Activated CD8-positive, alpha-beta T cell treated with anti-CD3 and anti-CD28 coated beads, Interleukin-2, amount 10 ng/mL, durations not matched to agents 7 days and 5 days (primary cell): Measurements from ENCODE around the gene PITPNM3. TPM values are rescaled to one million over a fixed set of nuclear protein-coding genes. Genes with fewer than 3 reads are reported as not detected.
A peak's percentile ranks its signal among the peaks of the same experiment; 100 is the strongest.

Experiments
- ATAC-seq: fragments of 150-1000 bp; cut with Tn5 transposase; one replicate; pipeline ENCODE4 v1.10.0; 2021; ENCODE audit warnings: moderate library complexity
- CTCF ChIA-PET: fragments of 350-600 bp; sonication (Branson Sonifier 250); formaldehyde crosslinking; loops from one replicate; lab custom pipeline; 2021; ENCODE audit warnings: antibody characterized with exemption; lab: Charles Lee
- POLR2A ChIA-PET: fragments of 350-600 bp; sonication (Branson Sonifier 250); formaldehyde crosslinking; loops from one replicate; lab custom pipeline; 2021; ENCODE audit warnings: antibody characterized with exemption; lab: Charles Lee
- DNase-seq: peaks from one replicate; pipeline ENCODE4 v3.0.0-alpha.2; 2020
- H3K27ac Mint-ChIP-seq: one replicate; pipeline ENCODE4 v1.8.0; 2021; ENCODE audit warnings: mild to moderate bottlenecking, mixed read lengths
- H3K27me3 Mint-ChIP-seq: one replicate; pipeline ENCODE4 v1.8.0; 2021; ENCODE audit warnings: low read depth, mixed read lengths
- H3K36me3 Mint-ChIP-seq: one replicate; pipeline ENCODE4 v1.8.0; 2021; ENCODE audit warnings: low read depth, mixed read lengths
- H3K4me1 Mint-ChIP-seq: one replicate; pipeline ENCODE4 v1.8.0; 2021; ENCODE audit warnings: low read depth, mixed read lengths
- H3K4me3 Mint-ChIP-seq: one replicate; pipeline ENCODE4 v1.8.0; 2021; ENCODE audit warnings: mild to moderate bottlenecking, mixed read lengths
- H3K9me3 Mint-ChIP-seq: one replicate; pipeline ENCODE4 v1.8.0; 2022; ENCODE audit warnings: mixed read lengths; ENCODE audit not compliant: insufficient read depth
- total RNA-seq, 2 experiments: library from RNA; stranded (reverse); gene quantifications; one replicate each; pipeline ENCODE4 v1.2.3, GENCODE V29; 2021

Gene PITPNM3
- total RNA-seq, 2 experiments from 2014 or later, result 0.68 to 0.71 TPM

- no peak for DNase-seq
- no peaks in the 10 kb centered on the region for H3K9me3 Mint-ChIP-seq
- peaks cover 39% of the 10 kb centered on the region for H3K27me3 Mint-ChIP-seq
- no peak for ATAC-seq
- ChIA-PET POLR2A (no interaction called here), CTCF (interaction anchor here (0.7 to 1.1 kb wide), 2 partner anchors 10 to 89 kb away, joined by 3 read pairs; no protein-coding TSS in a partner anchor)
- no peak overlapping the region for H3K27ac Mint-ChIP-seq
- peaks cover 7% of the 10 kb centered on the region for H3K4me1 Mint-ChIP-seq
- H3K36me3 Mint-ChIP-seq, result no peaks in the 10 kb centered on the region
- no peak overlapping the region for H3K4me3 Mint-ChIP-seq
These were observed 2.8 kb upstream of the PITPNM3 start for GRCh38 chr17:6558932-6559752.

- Mint-ChIP-seq H3K27ac (no peak overlapping the region), H3K4me1 (peaks cover 7% of the 10 kb centered on the region), H3K27me3 (peaks cover 46% of the 10 kb centered on the region), H3K36me3 (no peaks in the 10 kb centered on the region), H3K4me3 (no peak overlapping the region), H3K9me3 (no peaks in the 10 kb centered on the region)
- ATAC-seq (no peak), DNase-seq (no peak)
- CTCF ChIA-PET, result interaction anchor here (0.6 kb wide), 1 partner anchor 1738 kb away, joined by 4 read pairs; no protein-coding TSS in a partner anchor
- POLR2A ChIA-PET, result no interaction called here
These were observed 1.9 kb upstream of the PITPNM3 start for GRCh38 chr17:6558276-6558675.

DNA sequence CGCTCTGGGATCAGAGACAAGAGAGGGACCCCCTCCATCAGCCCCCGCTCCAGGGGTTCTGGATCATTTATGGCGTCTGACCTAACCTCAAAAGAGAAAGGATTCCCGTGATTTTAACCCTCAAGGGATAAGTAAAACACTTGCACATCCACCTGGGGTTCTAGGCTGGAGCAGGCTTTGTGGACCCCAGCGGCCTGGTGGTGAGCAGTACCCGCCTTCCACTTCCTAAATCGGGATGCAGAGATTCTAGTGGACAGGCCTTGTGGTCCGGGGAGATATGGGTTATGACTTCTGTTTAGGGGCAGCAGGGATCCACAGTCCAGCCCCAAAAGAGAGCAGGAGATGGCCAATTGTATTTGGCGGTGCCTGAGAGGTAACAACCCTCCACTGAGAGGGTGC, 684 bp upstream of the PITPNM3 start:
- ChIA-PET CTCF (no interaction called here), POLR2A (no interaction called here)
- peaks cover 51% of the 10 kb centered on the region for H3K27me3 Mint-ChIP-seq
- H3K27ac Mint-ChIP-seq, result no peak overlapping the region
- peaks cover 7% of the 10 kb centered on the region for H3K4me1 Mint-ChIP-seq
- no peak overlapping the region for H3K4me3 Mint-ChIP-seq
- no peaks in the 10 kb centered on the region for H3K36me3 Mint-ChIP-seq
- ATAC-seq (no peak), DNase-seq (no peak)
- no peaks in the 10 kb centered on the region for H3K9me3 Mint-ChIP-seq

DNA sequence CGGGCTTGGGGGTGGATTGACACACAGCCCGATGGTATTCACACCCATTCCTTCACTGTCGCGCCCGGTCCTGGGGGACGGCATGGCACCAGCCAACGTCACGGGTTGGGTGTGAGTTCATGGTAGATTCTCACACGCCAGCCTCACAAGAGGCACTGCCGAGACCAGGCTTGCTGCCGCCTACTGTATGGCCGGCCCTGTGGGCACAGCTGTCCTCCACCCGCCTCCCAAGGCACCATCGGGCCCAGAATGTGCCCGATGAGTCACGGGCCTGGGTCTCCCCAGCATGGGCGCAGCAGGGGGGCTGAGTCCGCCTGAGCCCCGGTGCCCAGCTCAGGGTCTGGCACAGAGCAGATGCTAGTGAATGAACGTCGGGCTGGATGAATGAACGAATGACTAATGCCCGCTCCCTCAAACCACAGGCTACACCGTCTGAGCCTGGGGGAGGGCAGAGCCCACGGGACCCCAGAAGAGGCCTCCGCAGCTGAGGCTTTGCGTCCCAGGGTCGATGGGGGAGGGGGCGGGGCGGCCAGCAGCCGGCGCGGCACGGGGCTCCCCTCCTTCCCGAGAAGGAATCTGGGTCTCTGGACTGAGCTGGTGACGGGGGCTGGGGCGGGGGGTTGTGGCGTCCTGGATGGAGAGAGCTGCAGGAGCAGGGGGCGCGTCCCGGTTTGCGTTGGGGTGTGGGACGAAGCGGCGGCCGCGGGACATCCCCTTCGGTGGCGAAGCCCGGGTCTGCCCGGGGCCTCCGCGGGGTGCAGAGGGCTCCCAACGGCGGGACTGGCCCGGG, 829 bp downstream of the PITPNM3 start:
- CTCF ChIA-PET, result no interaction called here
- no peaks in the 10 kb centered on the region for H3K36me3 Mint-ChIP-seq
- peaks cover 7% of the 10 kb centered on the region for H3K4me1 Mint-ChIP-seq
- ATAC-seq, result peak; percentile 33
- H3K27ac Mint-ChIP-seq, result no peak overlapping the region
- H3K27me3 Mint-ChIP-seq, result peaks cover 51% of the 10 kb centered on the region
- H3K4me3 Mint-ChIP-seq, result no peak overlapping the region
- H3K9me3 Mint-ChIP-seq, result no peaks in the 10 kb centered on the region
- no peak for DNase-seq
- POLR2A ChIA-PET, result no interaction called here

GRCh38 chr17:6554871-6555330, 1.5 kb downstream of the PITPNM3 start:
- Mint-ChIP-seq H3K27me3 (peaks cover 48% of the 10 kb centered on the region), H3K27ac (no peak overlapping the region)

DNA sequence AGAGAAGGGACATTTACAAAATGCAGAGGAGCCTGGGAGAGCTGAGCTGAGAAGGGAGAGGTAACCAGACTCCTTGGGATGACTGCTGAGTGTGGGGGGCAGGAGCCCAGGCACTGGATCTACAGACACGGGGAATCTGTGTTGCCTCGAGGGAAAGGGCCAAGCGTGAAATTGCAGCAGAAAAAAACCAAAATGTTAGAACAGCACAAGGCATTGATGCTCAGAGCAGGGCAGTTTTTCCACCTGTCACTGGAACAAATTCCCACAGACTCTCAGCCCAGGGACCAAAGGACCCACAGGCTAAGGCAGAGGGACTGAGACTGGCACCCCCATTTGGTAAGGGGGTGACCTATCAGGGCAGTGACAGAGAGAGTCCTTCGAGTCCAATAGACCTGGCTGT, 2.0 kb downstream of the PITPNM3 start:
- H3K9me3 Mint-ChIP-seq, result no peaks in the 10 kb centered on the region
- H3K27me3 Mint-ChIP-seq, result peaks cover 48% of the 10 kb centered on the region
- no peaks in the 10 kb centered on the region for H3K36me3 Mint-ChIP-seq
- no peak overlapping the region for H3K4me3 Mint-ChIP-seq
- ChIA-PET CTCF (no interaction called here), POLR2A (no interaction called here)
- no peak for DNase-seq
- ATAC-seq, result no peak
- peaks cover 8% of the 10 kb centered on the region for H3K4me1 Mint-ChIP-seq
- H3K27ac Mint-ChIP-seq, result no peak overlapping the region

More at GRCh38 chr17:6554871-6555330, 1.5 kb downstream of the PITPNM3 start:
- Mint-ChIP-seq H3K9me3 (no peaks in the 10 kb centered on the region), H3K4me1 (peaks cover 7% of the 10 kb centered on the region), H3K36me3 (no peaks in the 10 kb centered on the region), H3K4me3 (no peak overlapping the region)
- POLR2A ChIA-PET, result no interaction called here
- ATAC-seq (no peak), DNase-seq (no peak)
- CTCF ChIA-PET, result no interaction called here

DNA sequence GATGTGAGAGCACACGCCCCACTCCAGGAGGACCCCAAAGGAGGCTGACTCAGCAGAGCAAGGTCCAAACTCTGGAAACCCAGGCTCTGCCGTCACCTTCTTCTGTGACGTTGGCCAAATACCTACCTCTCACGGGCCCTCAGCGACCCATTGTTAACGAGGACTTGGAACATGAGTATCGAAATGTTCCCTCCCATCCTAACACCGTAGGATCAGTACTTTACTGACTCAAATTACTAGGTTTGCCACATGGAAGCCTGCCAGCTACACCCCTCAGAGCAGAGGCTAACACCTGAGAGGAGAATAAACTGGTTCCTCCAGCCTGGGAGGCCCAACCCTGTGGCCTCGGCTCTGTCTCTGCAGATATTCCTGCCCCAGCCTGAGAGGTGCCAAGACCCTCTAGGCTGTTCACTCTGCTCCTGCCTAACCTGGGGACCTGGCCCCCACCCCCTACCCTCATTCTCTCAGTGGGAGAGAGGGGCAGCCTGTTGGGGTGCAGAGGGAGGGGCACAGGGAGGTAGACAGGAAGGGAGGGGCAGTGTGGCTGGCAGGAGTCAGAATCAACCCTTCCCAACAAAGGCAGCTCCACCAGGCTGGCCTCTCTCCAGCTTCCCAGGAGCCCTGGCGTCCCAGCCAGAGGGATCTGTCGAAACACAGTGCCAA, 4.4 kb downstream of the PITPNM3 start:
- ChIA-PET POLR2A (no interaction called here), CTCF (no interaction called here)
- Mint-ChIP-seq H3K36me3 (no peaks in the 10 kb centered on the region), H3K27me3 (peaks cover 32% of the 10 kb centered on the region), H3K4me3 (no peak overlapping the region), H3K9me3 (no peaks in the 10 kb centered on the region), H3K4me1 (peaks cover 23% of the 10 kb centered on the region), H3K27ac (no peak overlapping the region)
- ATAC-seq (no peak), DNase-seq (no peak)

DNA sequence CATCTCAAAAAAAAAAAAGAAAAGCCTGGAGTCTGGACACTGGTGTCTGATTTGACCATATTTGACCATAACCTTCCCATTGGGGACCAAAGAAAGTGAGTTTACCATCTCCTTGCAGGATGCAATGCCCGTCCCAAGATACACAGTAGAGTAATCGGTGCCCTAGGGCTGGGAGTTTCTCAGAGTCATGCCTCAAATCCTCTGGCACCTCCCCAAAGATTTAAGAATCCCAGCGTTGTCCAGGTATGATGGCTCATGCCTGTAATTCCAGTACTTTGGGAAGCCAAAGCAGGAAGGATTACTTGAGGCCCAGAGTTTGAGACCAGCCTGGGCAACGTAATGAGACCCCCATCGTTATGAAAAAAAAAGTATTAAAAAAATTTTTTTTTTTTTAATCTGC, 5.0 kb downstream of the PITPNM3 start:
- Mint-ChIP-seq H3K36me3 (no peaks in the 10 kb centered on the region), H3K4me1 (peaks cover 24% of the 10 kb centered on the region), H3K27me3 (peaks cover 27% of the 10 kb centered on the region), H3K4me3 (no peak overlapping the region), H3K27ac (no peak overlapping the region), H3K9me3 (no peaks in the 10 kb centered on the region)
- DNase-seq, result no peak
- POLR2A ChIA-PET, result no interaction called here
- no peak for ATAC-seq
- CTCF ChIA-PET, result no interaction called here

DNA sequence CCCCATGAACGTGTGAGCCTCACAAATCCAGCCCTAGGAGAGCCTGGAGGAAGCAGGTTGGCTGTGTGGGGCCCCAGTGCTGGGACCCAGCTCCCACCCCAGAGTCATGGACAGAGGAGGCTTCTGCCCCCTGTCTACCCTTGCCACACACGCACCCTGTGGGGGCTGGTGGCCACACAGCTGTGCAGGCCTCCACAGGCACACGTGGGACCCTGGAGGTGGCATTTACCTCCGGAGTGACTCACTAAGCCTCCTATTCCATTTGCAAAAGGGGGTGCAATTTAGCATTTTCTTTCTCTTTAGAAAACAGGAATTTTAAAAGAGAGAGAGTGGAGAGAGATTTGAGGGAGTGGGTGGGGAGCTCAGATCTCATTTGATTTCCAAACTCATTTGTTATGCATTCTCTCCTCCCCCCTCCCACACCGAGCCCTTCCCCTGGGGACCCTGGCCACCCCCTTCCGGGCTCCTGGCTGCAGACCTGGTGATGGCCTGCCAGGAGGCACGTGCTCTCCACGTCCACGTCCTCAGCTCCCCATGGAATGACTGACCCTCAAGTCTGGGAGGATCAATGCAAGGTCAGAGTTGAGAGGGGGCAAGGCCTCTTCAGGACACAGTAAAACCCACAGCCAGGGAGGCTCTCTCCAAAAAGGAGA, 6.8 kb downstream of the PITPNM3 start:
- CTCF ChIA-PET, result interaction anchor here (0.9 to 1.4 kb wide), 2 partner anchors 10 to 28 kb away, joined by 3 read pairs; no protein-coding TSS in a partner anchor
- DNase-seq (no peak), ATAC-seq (no peak)
- POLR2A ChIA-PET, result interaction anchor here (1.3 kb wide), 1 partner anchor 90 kb away, joined by 3 read pairs; a partner anchor contains a TSS
- Mint-ChIP-seq H3K4me1 (peaks cover 21% of the 10 kb centered on the region), H3K27me3 (peaks cover 16% of the 10 kb centered on the region), H3K36me3 (no peaks in the 10 kb centered on the region), H3K9me3 (no peaks in the 10 kb centered on the region), H3K4me3 (no peak overlapping the region), H3K27ac (peak overlapping the region; percentile 79)

DNA sequence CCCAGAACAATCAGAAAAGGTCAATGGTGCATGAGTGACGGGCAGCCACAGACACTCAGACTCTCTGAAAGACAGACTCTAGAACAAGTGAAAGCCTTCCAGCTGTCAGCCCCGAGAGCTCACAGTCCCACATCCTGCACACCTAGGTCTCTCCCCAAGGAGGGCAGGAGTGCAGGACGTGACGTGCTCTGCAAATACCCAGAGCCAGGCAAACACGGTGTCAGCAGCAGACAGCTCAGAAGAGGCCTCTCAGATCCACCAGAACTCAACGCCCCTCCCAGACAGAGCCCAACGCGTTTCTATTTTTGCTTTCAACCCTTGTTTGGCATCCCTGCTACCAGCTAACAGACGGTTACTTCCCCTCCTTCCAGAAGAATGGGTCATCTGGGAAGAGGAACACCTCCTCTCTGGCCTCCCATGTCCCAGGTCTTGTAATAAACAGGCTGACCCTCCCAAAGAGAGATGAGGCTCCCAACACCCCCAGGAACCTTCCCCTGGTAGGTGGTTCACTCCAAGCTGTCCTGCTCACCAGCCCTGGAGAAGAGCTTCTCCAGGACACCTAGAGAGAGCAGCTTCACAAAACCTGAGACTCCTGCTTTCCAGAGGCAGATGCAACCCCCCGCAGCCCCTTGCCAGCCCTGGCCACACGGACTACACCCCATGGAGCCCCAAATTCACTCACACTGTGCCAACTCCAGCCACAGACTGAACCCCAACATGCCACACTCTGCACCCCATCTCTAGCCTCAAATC, 7.6 kb downstream of the PITPNM3 start:
- ATAC-seq, result peak; percentile 87

More for the DNA sequence above, 7.6 kb downstream of the PITPNM3 start:
- peaks cover 9% of the 10 kb centered on the region for H3K27me3 Mint-ChIP-seq
- no peaks in the 10 kb centered on the region for H3K36me3 Mint-ChIP-seq
- no peaks in the 10 kb centered on the region for H3K9me3 Mint-ChIP-seq
- peak overlapping the region; percentile 79 for H3K27ac Mint-ChIP-seq
- ChIA-PET POLR2A (interaction anchor here (1.1 to 1.3 kb wide), 2 partner anchors 27 to 91 kb away, joined by 3 to 5 read pairs; a partner anchor contains a TSS), CTCF (interaction anchor here (0.9 to 1.7 kb wide), 4 partner anchors 11 to 113 kb away, joined by 3 to 5 read pairs (median 3); no protein-coding TSS in a partner anchor)
- H3K4me3 Mint-ChIP-seq, result no peak overlapping the region
- DNase-seq, result peak; percentile 70
- peaks cover 21% of the 10 kb centered on the region for H3K4me1 Mint-ChIP-seq
